ENCODE measurements around the gene RAB11FIP3.
A peak's percentile ranks its signal among the peaks of the same experiment; 100 is the strongest.
"Not testable (repeated sequence)": the region's sequence is repeated elsewhere in the genome, so short reads cannot be mapped to it uniquely, and the experiment has no call there.

RAB11FIP3 gene

GRCh38 chr16:495127-495748 lies 69.8 kb downstream of the RAB11FIP3 start:
- peak; percentile 15 for DNase-seq (ENCODE audit: low read depth)

GRCh38 chr16:496097-496886 lies 70.8 kb downstream of the RAB11FIP3 start:
- DNase-seq (ENCODE audit: low read depth): no peak

- no peak for DNase-seq (ENCODE audit: low read depth)
Measured at GRCh38 chr16:497258-497657, 71.8 kb downstream of the RAB11FIP3 start.

GRCh38 chr16:499924-500323 lies 74.5 kb downstream of the RAB11FIP3 start:
- no peak for DNase-seq (ENCODE audit: low read depth)

- no peak for DNase-seq (ENCODE audit: low read depth)
Measured at GRCh38 chr16:500709-501108, 75.3 kb downstream of the RAB11FIP3 start.

GRCh38 chr16:502179-502943 lies 76.9 kb downstream of the RAB11FIP3 start:
- DNase-seq (ENCODE audit: low read depth): no peak

GRCh38 chr16:503150-504071 lies 78.0 kb downstream of the RAB11FIP3 start:
- no peak for DNase-seq (ENCODE audit: low read depth)

- no peak for DNase-seq (ENCODE audit: low read depth)
Measured at GRCh38 chr16:505479-506245, 80.2 kb downstream of the RAB11FIP3 start.

- DNase-seq (ENCODE audit: low read depth): no peak
Measured at GRCh38 chr16:506246-506546, 80.7 kb downstream of the RAB11FIP3 start.

- not testable (repeated sequence) for DNase-seq (ENCODE audit: low read depth)
Measured at GRCh38 chr16:507527-507926, 82.1 kb downstream of the RAB11FIP3 start.

GRCh38 chr16:507996-508395 lies 82.5 kb downstream of the RAB11FIP3 start:
- DNase-seq (ENCODE audit: low read depth): no peak

- no peak for DNase-seq (ENCODE audit: low read depth)
Measured at GRCh38 chr16:508884-509736, 83.7 kb downstream of the RAB11FIP3 start.

GRCh38 chr16:510066-510825 lies 84.8 kb downstream of the RAB11FIP3 start:
- DNase-seq (ENCODE audit: low read depth): no peak

GRCh38 chr16:512802-513201 lies 87.4 kb downstream of the RAB11FIP3 start:
- no peak for DNase-seq (ENCODE audit: low read depth)

GRCh38 chr16:513950-514349 lies 88.5 kb downstream of the RAB11FIP3 start:
- no peak for DNase-seq (ENCODE audit: low read depth)

- no peak for DNase-seq (ENCODE audit: low read depth)
Measured at GRCh38 chr16:515175-515938, 89.9 kb downstream of the RAB11FIP3 start.

GRCh38 chr16:515939-516226 lies 90.4 kb downstream of the RAB11FIP3 start:
- no peak for DNase-seq (ENCODE audit: low read depth)

GRCh38 chr16:516301-516700 lies 90.9 kb downstream of the RAB11FIP3 start:
- DNase-seq (ENCODE audit: low read depth): no peak

GRCh38 chr16:518858-519257 lies 93.4 kb downstream of the RAB11FIP3 start:
- DNase-seq (ENCODE audit: low read depth): no peak
